Measurements from ENCODE around the gene MIPOL1. TPM values are rescaled to one million over a fixed set of nuclear protein-coding genes. Genes with fewer than 3 reads are reported as not detected.

MIPOL1 gene
- total and polyA plus RNA-seq, 2 of the 4 experiments (the other 2 are of a cell fraction) = 2.7 to 5.9 TPM

DNA sequence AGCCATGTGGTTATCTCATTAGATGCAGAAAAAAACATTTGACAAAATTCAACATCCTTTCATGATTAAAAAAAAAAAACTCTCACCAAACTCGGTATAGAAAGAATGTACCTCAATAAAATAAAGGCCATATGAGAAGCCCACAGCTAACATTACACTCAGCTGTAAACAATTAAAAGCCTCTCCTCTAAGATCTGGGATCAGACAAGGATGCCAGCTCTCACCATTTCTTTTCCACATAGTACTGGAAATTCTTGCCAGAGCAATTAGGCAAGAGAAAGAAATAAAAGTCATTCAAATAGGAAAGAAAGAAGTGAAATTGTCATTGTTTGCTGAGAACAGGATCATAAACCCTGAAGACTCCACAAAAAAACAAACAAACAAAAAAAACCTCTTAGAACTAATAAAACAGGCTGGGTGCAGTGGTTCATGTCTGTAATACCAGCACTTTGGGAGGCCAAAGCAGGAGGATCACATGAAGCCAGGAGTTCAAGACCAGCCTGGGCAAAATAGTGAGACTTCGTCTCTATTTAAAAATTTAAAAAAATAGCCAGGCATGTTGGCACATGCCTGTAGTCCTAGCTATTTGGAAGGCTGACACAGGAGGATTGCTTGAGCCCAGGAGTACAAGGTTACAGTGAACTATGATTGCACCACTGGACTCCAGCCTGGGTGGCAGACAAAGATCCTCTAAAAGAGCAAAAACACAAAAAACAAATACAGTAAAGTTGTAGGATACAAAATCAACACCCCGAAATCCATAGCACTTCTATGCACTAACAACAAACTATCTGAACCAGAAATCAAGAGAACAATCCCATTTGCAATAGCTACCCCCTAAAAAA is 282.9 kb downstream of the MIPOL1 start:
- no peak for DNase-seq
- WGBS, 2 experiments (ENCODE audit: extremely low coverage in 2 of 2, insufficient read length in 1 of 2) = 100% methylated on average over 1 of the region's 3 CpGs; no CpG with 5 or more reads in 1 of the 2 experiments
- dilution Hi-C loops (cut with HindIII; ENCODE audit: low sequenced_read_pairs, unreplicated experiment) = no loop called here

More for the DNA sequence above, 282.9 kb downstream of the MIPOL1 start:
- no peak overlapping the region for H4K91ac ChIP-seq (ENCODE audit: insufficient read depth, low read depth, low read length)
- H3K9me3 ChIP-seq (ENCODE audit: control insufficient read depth, insufficient read depth, low read length) = no peaks in the 10 kb centered on the region
- H2BK20ac ChIP-seq (ENCODE audit: low read depth, low read length) = no peak overlapping the region
- no peak overlapping the region for H3K9ac ChIP-seq (ENCODE audit: low read depth, low read length)
- H3K14ac ChIP-seq (replicated peaks; ENCODE audit: low read depth, low read length) = no peak overlapping the region
- in situ Hi-C loops (cut with MboI; ENCODE audit: low sequenced_read_pairs) (no loop called here), intact Hi-C loops (cut with micrococcal nuclease) (no loop called here)
- no peak overlapping the region for H2BK15ac ChIP-seq (ENCODE audit: low read depth, low read length)
- H2AK9ac ChIP-seq (replicated peaks; ENCODE audit: low read depth, low read length, poor library complexity) = no peak overlapping the region
- H4K20me1 ChIP-seq (ENCODE audit: insufficient read depth, low read length) = no peaks in the 10 kb centered on the region
- H3K4me1 ChIP-seq (ENCODE audit: control insufficient read depth, insufficient read depth, low read length) = no peaks in the 10 kb centered on the region
- no peaks in the 10 kb centered on the region for H3K36me3 ChIP-seq (ENCODE audit: control insufficient read depth, insufficient read depth, low read length)
- H2BK5ac ChIP-seq (ENCODE audit: low read depth, low read length, poor library complexity, severe bottlenecking) = no peak overlapping the region
- H3K4me2 ChIP-seq (ENCODE audit: low read depth, low read length) = no peak overlapping the region
- no peak overlapping the region for H4K5ac ChIP-seq (ENCODE audit: low read depth, low read length)
- no TSS peak for BruUV-seq (replicated peaks)
- H4K8ac ChIP-seq (ENCODE audit: low read depth in 2 of 2, low read length in 2 of 2) = no peak overlapping the region
- no peaks in the 10 kb centered on the region for H3K27me3 ChIP-seq (ENCODE audit: control insufficient read depth, insufficient read depth, low read length)
- H3K27ac ChIP-seq (ENCODE audit: insufficient read depth, low read length) = no peak overlapping the region
- no peaks in the 10 kb centered on the region for H3K9me1 ChIP-seq (ENCODE audit: insufficient read depth, low read length)
- no peak for ATAC-seq (ENCODE audit: low read depth)
- TF ChIP-seq, protein P1, sequence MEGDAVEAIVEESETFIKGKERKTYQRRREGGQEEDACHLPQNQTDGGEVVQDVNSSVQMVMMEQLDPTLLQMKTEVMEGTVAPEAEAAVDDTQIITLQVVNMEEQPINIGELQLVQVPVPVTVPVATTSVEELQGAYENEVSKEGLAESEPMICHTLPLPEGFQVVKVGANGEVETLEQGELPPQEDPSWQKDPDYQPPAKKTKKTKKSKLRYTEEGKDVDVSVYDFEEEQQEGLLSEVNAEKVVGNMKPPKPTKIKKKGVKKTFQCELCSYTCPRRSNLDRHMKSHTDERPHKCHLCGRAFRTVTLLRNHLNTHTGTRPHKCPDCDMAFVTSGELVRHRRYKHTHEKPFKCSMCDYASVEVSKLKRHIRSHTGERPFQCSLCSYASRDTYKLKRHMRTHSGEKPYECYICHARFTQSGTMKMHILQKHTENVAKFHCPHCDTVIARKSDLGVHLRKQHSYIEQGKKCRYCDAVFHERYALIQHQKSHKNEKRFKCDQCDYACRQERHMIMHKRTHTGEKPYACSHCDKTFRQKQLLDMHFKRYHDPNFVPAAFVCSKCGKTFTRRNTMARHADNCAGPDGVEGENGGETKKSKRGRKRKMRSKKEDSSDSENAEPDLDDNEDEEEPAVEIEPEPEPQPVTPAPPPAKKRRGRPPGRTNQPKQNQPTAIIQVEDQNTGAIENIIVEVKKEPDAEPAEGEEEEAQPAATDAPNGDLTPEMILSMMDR (conservative IDR thresholded peaks at IDR 0.05; ENCODE audit: low read depth, low read length) = no peak
- no peak for TF ChIP-seq MAFK (IDR thresholded peaks at IDR 0.05; ENCODE audit: low read depth, low read length)
- CTCF ChIA-PET = no interaction called here
- no peaks in the 10 kb centered on the region for H3K79me1 ChIP-seq (ENCODE audit: low read depth in 1 of 2, low read length in 2 of 2)
- POLR2A ChIA-PET (ENCODE audit: unreplicated experiment) = interaction anchor here (1.0 kb wide), 1 partner anchor 9 kb away, joined by 9 read pairs; no protein-coding TSS in a partner anchor
- H3K56ac ChIP-seq (ENCODE audit: extremely low read depth, insufficient read depth, low read length) = no peak overlapping the region
- H3K18ac ChIP-seq (ENCODE audit: low read depth, low read length) = no peak overlapping the region
- no peak overlapping the region for H3K23ac ChIP-seq (ENCODE audit: low read depth, low read length)
- no peak overlapping the region for H2AK5ac ChIP-seq (ENCODE audit: low read depth, low read length)
- H2AFZ ChIP-seq (replicated peaks; ENCODE audit: low read length, poor library complexity) = no peak overlapping the region
- H2BK120ac ChIP-seq (ENCODE audit: low read depth, low read length) = no peak overlapping the region
- no peak overlapping the region for H3K4ac ChIP-seq (ENCODE audit: low read depth, low read length)
- H3K4me3 ChIP-seq (ENCODE audit: insufficient read depth, low read depth, low read length) = no peak overlapping the region
